Peyer's patch (tissue), 4 donors: ENCODE measurements around the gene SEMA6B. TPM values are rescaled to one million over a fixed set of nuclear protein-coding genes. Genes with fewer than 3 reads are reported as not detected.

ENCODE experiments used
- DNase-seq, 3 donors: peaks; one replicate each; pipeline ENCODE4 v3.0.0-alpha.2; 2017 to 2019
- H3K27ac ChIP-seq, 4 donors: fragments of 200-600 bp; sonication (generic); one replicate each; pipeline ENCODE4 v1.5.1; 2016 to 2019
- H3K27me3 ChIP-seq, 2 donors: fragments of 200-600 bp; sonication (generic); one replicate each; pipeline ENCODE4 v1.5.1; 2019
- H3K36me3 ChIP-seq, 3 donors: fragments of 200-600 bp; sonication (generic); one replicate each; pipeline ENCODE4 v1.5.1; 2016 to 2019
- H3K4me1 ChIP-seq, 4 donors: fragments of 200-600 bp; sonication (generic); one replicate each; pipeline ENCODE4 v1.5.1; 2016 to 2019
- H3K4me3 ChIP-seq, 4 donors: fragments of 200-600 bp; sonication (generic); 1 replicate in 3 of 4; 2 replicates in 1 of 4; pipeline ENCODE4 v1.5.1; 2016 to 2019; ENCODE audit warnings: mild to moderate bottlenecking in 1 of 4
- H3K9me3 ChIP-seq, 4 donors: fragments of 200-600 bp; sonication (generic); one replicate each; pipeline ENCODE4 v1.5.1; 2016 to 2019; ENCODE audit warnings: mild to moderate bottlenecking in 1 of 4
- CTCF ChIP-seq, 6 experiments: fragments of 450-650 bp in 4 of 6; fragments of 200-600 bp in 2 of 6; sonication (generic) in 1 of 6; IDR thresholded peaks; one replicate each; pipeline ENCODE4 v1.5.1; 2017 to 2019; ENCODE audit warnings: antibody characterized with exemption in 6 of 6, mild to moderate bottlenecking in 3 of 6, moderate library complexity in 1 of 6
- POLR2A ChIP-seq, 2 donors: fragments of 450-650 bp; IDR thresholded peaks; one replicate each; pipeline ENCODE4 v1.5.1; 2017; ENCODE audit warnings: antibody characterized with exemption in 2 of 2, mild to moderate bottlenecking in 2 of 2, moderate library complexity in 2 of 2
- total RNA-seq, 4 donors: library from RNA; depleted of rRNA; stranded (reverse); fragments of >200 nt; gene quantifications; one replicate each; pipeline ENCODE4 v1.1.0, GENCODE V29; 2016

The SEMA6B gene
- total RNA-seq, 4 donors from 2014 or later: 1.2 to 9.9 (median 3.2) TPM

- Histone ChIP-seq H3K36me3 (peaks cover 0 to 45% (median 0%) of the 10 kb centered on the region in 3 donors), H3K4me3 (no peak overlapping the region), H3K9me3 (no peaks in the 10 kb centered on the region), H3K4me1 (no peaks in the 10 kb centered on the region), H3K27ac (no peak overlapping the region), H3K27me3 (no peaks in the 10 kb centered on the region)
- no peak for DNase-seq
- TF ChIP-seq CTCF (IDR thresholded peaks at IDR 0.05) (no peak), POLR2A (IDR thresholded peaks at IDR 0.05) (no peak)
Measured at GRCh38 chr19:4503825-4504170, 55.7 kb downstream of the SEMA6B start.

GRCh38 chr19:4503132-4503824 lies 56.2 kb downstream of the SEMA6B start:
- TF ChIP-seq CTCF (IDR thresholded peaks at IDR 0.05): no peak
- TF ChIP-seq POLR2A (IDR thresholded peaks at IDR 0.05): no peak
- Histone ChIP-seq H3K9me3 (no peaks in the 10 kb centered on the region), H3K27me3 (no peaks in the 10 kb centered on the region), H3K36me3 (peaks cover 0 to 50% (median 0%) of the 10 kb centered on the region in 3 donors), H3K27ac (no peak overlapping the region), H3K4me3 (no peak overlapping the region), H3K4me1 (no peaks in the 10 kb centered on the region)
- DNase-seq: no peak

GRCh38 chr19:4502282-4503131 lies 57.0 kb downstream of the SEMA6B start:
- H3K4me3 ChIP-seq: no peak overlapping the region
- H3K27ac ChIP-seq: no peak overlapping the region
- H3K27me3 ChIP-seq: no peaks in the 10 kb centered on the region
- no peaks in the 10 kb centered on the region for H3K9me3 ChIP-seq
- no peak for TF ChIP-seq CTCF (IDR thresholded peaks at IDR 0.05)
- TF ChIP-seq POLR2A (IDR thresholded peaks at IDR 0.05): no peak
- no peak for DNase-seq
- peaks cover 0 to 58% (median 0%) of the 10 kb centered on the region in 3 donors for H3K36me3 ChIP-seq
- H3K4me1 ChIP-seq: no peaks in the 10 kb centered on the region

GRCh38 chr19:4501691-4502090 lies 57.8 kb downstream of the SEMA6B start:
- Histone ChIP-seq H3K9me3 (no peaks in the 10 kb centered on the region), H3K36me3 (peaks cover 0 to 63% (median 0%) of the 10 kb centered on the region in 3 donors), H3K27me3 (no peaks in the 10 kb centered on the region), H3K4me3 (no peak overlapping the region), H3K4me1 (no peaks in the 10 kb centered on the region), H3K27ac (no peak overlapping the region)
- DNase-seq: no peak
- TF ChIP-seq CTCF (IDR thresholded peaks at IDR 0.05) (no peak), POLR2A (IDR thresholded peaks at IDR 0.05) (no peak)

- TF ChIP-seq POLR2A (IDR thresholded peaks at IDR 0.05) (no peak), CTCF (IDR thresholded peaks at IDR 0.05) (no peak)
- Histone ChIP-seq H3K4me1 (no peaks in the 10 kb centered on the region), H3K4me3 (no peak overlapping the region), H3K27me3 (no peaks in the 10 kb centered on the region), H3K36me3 (peaks cover 0 to 70% (median 0%) of the 10 kb centered on the region in 3 donors), H3K27ac (no peak overlapping the region), H3K9me3 (no peaks in the 10 kb centered on the region)
- no peak for DNase-seq
Measured at GRCh38 chr19:4500841-4501591, 58.5 kb downstream of the SEMA6B start.
